Measurements from ENCODE around the gene RANBP17.

GRCh38 chr5:170913573-170913972 lies 51.8 kb downstream of the RANBP17 start:
- TF ChIP-seq EZH2 (IDR thresholded peaks at IDR 0.05; ENCODE audit: low read depth, unreplicated experiment) (no peak), CTCF (conservative IDR thresholded peaks at IDR 0.05; ENCODE audit: low read depth in 2 of 2) (no peak), EZH2phosphoT487 (IDR thresholded peaks at IDR 0.05; ENCODE audit: unreplicated experiment) (no peak), POLR2AphosphoS5 (IDR thresholded peaks at IDR 0.05; ENCODE audit: low read depth) (no peak), STAT1 (IDR thresholded peaks at IDR 0.05; ENCODE audit: unreplicated experiment) (no peak), ZNF114 (CRISPR knock-in tag; IDR thresholded peaks at IDR 0.05) (no peak), ZNF331 (CRISPR knock-in tag; IDR thresholded peaks at IDR 0.05; ENCODE audit: low read depth) (no peak), REST (IDR thresholded peaks at IDR 0.05; ENCODE audit: unreplicated experiment) (no peak), ETS1 (IDR thresholded peaks at IDR 0.05) (no peak)

All from GM23338 (cell line).